GM19397 (cell line): Measurements from ENCODE around the gene NLN.
"Not testable (repeated sequence)": the region's sequence is repeated elsewhere in the genome, so short reads cannot be mapped to it uniquely, and the experiment has no call there.

Experiments used
- ATAC-seq: cut with Tn5 transposase; IDR thresholded peaks from one replicate; pipeline ENCODE4 v1.9.1; 2021; ENCODE audit warnings: mild to moderate bottlenecking, moderate library complexity; ENCODE audit not compliant: unreplicated experiment

Gene NLN

DNA sequence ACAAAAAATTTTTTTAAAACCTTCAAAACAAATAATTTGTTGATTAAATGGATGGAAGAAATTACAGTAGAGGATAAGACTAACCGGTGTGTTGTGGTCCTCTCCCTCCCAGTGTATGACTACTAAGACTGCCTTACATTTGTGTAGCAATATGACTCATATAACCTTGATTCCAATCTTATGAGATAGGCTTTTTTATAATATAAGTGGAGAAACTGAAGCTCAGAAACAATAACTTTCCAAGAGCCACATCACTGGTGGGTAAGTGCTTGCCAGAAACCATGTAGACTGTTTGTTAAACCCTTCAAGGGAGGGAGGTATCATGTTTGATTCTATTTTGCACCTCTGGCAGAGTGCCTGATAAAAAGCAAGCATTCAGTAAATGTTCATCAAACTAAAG is 47.5 kb downstream of the NLN start:
- no peak for ATAC-seq

DNA sequence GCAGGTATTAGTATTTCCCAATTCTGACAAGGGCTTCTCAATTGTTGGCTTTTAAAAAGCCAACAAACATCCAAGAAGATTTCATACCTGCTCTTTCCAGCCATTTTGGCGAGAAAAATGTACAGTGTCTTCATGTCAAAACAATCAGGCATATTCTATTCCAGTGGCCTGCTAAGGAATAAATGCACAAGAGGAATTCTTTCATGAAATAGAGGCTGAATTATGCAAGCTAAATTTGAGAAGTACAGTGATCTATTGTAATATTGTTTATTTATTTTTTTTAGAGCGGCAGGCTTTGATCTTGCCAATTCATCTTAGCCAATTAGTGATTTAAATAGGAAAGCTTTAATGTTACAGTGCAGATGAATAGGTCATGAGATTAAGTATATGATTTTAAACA is 49.3 kb downstream of the NLN start:
- no peak for ATAC-seq

DNA sequence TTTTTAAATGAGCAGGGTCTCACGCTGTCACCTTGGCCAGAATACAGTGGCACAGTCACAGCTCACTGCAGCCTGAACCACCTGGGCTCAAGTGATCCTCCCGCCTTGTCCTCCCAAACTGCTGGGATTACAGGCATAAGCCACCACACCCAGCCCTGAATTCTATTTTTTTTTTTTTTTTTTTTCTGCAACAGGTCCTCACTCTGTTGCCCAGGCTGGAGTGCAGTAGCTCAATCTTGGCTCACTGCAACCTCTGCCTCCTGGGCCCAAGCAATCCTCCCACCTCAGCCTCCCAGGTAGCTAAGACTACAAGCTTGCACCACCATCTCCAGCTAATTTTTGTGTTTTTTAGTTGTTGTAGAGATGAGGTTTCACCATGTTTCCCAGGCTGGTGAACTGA is 51.0 kb downstream of the NLN start:
- ATAC-seq: not testable (repeated sequence)

DNA sequence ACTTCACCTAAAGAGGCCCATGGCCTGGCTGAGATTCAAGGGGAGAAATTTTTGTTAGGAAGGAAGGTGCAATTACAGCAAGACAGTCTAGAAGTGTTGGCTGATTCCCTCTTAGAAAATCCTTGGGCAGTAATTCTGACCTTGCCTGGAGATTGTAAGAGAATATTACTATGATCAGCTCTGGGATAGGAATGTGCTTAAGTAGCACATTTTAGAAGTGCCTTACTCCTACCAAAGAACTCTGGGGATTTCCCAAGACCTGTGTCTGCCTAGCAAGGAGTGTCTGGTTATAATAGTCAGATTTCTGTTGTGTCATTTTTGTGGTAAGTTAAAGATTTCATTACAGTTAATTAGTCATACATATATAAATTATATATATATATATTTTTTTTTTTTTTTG is 52.3 kb downstream of the NLN start:
- no peak for ATAC-seq

DNA sequence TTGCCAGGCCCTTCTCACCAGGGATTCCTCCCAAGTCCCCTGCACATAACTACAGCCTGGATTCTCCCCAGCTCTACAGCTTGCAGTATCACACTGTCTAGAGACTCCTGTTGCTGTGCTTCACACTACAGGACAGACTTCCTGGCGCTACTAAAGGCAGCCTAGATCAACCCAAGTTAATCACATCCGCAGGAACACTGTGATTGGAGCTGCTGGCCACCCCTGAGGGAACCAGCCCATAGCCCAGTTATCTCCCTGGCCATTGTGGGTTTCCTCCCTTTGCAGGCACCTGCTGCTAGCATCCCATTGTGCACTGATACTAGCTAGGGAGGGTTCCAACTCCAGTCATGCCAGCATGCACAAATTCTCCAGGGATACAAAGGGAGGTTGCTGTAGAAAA is 53.5 kb downstream of the NLN start:
- no peak for ATAC-seq

DNA sequence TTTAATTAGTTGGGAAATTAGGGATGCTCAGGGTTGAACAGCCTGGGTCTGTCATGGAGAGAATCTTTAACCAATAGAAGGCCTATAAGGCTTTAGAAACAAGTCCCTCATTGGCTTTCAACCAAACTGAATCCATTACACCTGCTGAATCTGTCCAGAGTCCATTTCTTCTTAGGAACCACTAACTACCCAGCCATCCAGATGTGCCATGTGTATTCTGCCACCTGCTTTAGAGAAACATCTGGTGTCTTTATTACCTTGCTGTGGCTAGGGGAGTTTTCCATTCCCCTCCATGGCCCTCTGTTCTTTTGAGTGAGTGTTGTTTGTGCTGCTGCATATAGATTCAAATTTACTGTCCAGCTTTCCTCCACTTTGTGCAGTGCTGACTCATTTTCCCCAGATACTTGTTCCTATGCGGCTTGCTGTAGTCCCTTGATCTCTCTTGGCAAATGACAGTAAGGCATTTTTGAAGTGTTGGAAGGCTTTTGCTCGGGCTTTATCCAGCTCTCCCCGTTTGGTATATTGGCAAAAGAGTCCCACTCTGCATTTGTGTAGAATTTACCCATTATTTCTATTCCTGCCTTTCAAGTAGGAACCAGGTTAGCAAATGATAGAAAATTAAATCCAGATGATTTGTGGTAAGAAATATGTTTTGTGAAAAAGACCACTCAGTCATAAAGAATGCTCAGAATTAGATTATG is 54.6 kb downstream of the NLN start:
- ATAC-seq: no peak

DNA sequence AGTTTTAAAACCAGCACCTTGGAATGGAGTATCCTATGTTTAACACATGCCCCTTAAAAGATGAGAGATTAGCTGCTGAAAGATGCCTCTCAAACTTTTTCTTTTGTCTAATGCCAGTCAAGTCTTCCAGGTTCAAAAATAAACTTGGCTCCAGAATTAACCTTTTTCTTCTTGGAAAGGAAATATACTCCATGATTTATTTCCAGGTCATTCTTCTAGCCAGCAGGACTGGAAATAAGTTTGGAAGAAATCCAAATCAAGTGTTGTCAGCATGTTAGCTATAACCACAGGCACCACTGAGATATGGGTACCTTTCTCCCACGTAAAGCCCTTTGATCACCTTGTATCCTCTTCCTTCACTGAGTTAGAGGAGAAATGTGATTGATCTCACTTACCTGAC is 56.1 kb downstream of the NLN start:
- no peak for ATAC-seq

DNA sequence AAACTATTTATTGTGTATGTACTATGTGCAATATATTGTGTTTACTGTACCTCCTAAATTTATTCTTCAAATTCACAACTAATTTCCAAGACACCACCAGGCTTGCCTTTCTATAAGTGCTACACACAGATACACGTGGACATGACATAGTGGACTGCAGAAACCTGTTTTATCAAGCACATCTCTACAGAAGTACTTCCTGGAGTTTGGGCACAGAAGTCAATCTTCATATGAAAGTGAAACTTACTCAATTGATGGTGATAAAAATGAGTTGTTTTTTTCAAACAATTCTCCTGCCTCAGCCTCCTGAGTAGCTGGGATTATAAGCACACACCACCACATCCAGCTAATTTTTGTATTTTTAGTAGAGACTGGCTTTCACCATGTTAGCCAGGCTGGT is 57.6 kb downstream of the NLN start:
- no peak for ATAC-seq

DNA sequence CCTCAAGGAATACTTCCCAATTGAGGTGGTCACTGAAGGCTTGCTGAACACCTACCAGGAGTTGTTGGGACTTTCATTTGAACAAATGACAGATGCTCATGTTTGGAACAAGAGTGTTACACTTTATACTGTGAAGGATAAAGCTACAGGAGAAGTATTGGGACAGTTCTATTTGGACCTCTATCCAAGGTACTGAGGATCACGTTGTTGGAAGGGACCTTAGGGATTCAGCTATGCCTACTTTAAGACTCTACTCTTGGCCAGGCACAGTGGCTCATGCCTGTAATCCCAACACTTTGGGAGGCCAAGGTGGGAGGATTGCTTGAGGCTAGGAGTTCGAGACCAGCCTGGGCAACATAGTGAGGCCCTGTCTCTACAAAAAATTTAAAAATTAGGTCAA is 66.3 kb downstream of the NLN start:
- ATAC-seq: not testable (repeated sequence)

DNA sequence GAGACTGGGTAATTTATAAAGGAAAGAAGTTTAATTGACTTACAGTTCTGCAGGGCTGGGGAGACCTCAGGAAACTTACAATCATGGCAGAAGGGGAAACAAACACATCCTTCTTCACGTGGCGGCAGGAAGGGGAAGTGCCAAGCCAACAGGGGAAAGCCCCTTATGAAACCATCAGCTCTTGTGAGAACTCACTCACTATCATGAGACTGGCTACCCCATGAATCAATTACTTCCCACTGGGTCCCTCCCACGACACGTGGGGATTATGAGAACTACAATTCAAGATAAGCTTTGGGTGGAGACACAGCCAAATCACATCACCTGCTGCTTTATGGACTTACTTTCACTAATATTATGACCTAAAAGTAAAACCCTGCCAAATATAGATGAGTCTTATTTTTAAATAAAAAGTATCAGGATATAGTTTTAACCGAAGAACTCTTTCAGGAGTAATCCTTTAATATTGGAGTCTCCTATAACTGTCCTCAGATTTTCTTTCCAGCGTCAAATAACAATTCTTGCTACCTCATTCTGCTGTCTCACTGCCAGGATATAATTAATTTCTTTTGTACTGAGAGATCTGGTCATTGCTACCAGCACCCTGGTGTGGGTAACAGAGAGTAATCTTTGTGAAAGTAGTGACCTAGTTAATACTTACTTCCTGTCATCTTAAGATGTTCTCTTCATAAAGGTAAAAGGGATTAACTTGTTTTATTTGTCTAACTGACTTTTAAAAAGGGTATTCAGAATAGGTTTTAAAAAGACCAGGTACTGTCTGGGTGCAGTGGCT is 68.6 kb downstream of the NLN start:
- no peak for ATAC-seq

DNA sequence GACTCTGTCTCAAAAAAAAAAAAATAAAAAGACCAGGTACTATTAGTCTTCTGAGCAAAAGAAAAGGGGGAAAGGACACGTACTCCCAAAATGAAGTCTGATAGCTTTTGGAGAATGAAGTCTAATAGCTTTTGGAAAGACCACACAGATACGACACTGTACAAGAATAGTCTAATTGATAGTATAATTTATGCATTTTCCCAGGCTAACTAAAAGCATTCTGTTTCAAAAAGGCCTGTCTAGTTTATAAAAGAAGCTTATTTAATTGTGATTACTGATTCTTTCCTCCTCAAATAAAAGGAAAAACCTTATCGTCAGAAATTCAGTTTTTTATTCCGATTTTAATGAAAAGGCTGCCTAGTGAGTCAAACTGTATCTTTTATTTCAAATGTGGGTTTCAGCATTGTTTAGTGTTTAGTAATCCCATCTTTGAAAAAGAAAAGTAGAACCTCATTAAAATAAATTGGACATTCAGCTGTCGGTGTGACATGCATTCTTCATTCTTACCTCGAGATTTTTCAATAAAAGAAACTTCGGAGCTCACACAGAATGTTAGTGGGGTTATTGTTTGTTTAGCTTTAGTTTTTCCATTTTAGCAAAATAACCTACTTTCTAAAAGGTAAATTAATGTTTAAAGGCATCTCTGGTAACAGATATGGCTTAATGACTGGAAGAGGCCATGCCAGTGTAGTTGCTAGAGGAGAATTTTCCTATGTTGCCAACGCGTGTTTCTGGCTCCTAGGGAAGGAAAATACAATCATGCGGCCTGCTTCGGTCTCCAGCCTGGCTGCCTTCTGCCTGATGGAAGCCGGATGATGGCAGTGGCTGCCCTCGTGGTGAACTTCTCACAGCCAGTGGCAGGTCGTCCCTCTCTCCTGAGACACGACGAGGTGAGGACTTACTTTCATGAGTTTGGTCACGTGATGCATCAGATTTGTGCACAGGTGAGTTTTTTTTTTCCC is 70.0 kb downstream of the NLN start:
- no peak for ATAC-seq

DNA sequence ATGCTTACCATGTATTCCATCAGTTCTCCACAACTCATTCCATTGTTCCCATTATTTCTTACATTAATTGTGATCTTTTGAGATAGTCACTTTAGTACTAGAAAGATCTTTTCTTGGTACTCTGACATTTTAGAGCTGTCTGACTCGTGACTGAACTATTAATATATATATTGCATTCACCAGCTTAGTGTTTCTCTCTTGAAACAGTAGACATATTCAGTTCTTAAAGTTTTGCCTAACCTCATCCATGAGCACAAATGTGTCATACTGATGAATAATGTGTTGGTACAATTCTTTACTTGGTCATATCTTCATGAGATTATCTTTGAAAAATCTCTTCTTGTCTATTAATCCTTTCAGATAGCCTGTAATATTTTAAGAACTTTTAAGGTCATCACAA is 74.3 kb downstream of the NLN start:
- ATAC-seq: no peak

DNA sequence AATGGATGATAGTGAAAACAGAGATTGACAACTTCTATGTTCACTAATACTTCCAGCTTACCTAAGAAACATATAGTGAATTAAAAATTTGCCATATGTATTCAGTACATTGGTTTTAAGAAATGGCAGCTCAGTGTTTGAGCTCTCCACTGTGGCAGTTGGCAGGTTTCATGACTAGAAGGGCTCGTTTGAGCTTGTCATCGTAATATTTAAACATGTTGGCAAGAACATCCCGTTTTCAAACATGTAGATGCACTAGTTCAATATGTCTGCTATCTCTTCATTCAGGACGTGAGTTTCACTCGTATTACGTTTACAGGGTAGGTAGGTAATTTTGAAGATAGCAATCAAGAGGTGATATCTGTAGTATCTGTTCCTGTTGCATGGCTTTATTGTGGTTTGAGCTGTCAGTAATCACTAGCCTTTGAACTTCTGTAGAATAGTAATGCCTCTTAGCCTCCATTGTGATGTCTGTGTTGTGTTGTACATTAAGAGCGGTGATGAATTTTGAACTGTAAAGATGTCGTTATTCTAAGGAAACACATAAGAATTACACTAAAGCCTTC is 74.8 kb downstream of the NLN start:
- ATAC-seq: no peak

DNA sequence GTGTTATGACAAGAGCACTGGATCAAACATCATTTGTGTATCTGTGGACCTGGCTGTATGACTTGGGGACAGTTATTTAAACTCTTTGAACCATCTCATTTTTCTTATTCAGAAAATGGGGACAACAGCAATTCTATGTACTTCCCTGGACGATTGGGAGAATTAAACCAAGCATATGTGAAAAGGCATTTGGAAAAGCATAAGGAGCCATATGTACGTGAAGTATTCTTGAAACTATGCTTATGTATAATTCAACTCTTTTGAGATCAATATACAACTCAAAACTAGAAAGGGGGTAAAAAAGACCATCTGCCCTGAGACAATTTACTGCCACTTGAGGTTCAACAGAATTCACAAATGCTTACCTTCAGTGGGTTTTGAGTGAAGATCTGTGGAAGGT is 75.5 kb downstream of the NLN start:
- no peak for ATAC-seq

DNA sequence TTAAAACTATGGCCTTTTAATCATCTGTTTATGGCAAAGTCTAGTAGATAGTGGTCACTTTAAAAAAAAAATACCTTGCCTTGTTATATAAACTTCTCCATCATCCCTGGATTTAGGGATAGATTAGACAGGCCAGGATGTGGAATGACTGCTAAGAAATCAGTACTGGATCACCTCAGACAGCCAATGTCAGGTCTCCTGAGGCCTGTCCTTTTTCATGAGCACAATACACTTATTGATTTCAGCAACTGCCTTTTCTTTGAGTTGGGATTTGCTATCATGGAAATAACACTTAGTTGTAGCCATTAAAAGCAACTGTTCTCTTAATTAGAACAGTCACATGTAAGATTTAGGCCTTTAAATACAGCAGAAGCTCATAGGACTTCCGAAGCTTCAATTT is 77.9 kb downstream of the NLN start:
- no peak for ATAC-seq

DNA sequence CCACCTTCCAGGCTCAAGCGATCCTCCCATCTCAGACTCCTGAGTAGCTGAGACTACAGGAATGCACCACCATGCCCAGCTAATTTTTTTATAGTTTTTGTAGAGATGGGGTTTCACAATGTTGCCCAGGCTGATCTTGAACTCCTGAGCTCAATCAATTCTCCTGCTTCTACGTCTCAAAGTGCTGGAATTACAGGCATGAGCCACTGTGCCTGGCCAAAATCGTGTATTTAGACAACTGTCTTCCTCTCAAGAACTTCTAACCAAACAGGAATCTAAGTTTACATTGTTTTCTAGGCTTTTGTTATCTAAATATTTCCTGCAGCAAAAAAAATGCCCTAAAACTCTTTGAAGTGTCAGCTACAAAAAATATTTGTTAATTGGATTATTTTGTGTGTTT is 78.8 kb downstream of the NLN start:
- no peak for ATAC-seq

DNA sequence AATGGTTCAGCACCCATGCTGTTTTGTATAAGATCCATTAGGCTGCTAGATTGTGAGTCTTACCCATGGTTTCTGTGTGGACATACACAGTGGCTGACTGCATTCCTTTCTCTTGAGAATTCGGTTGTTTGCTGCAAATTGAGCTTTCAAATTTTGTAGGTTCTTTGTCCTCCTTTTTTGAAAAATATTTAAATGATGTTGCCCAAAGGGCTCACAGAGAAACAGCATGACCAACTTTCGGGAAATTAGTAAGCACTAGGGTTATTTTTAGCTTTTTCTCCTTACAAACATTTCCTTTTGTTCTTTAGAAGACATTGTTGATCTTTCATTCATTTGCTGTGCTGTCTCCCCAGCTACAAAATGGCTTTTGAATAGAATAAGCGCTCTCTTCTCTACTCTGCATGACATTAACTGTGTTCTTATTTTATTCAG is 79.4 kb downstream of the NLN start:
- ATAC-seq: no peak

DNA sequence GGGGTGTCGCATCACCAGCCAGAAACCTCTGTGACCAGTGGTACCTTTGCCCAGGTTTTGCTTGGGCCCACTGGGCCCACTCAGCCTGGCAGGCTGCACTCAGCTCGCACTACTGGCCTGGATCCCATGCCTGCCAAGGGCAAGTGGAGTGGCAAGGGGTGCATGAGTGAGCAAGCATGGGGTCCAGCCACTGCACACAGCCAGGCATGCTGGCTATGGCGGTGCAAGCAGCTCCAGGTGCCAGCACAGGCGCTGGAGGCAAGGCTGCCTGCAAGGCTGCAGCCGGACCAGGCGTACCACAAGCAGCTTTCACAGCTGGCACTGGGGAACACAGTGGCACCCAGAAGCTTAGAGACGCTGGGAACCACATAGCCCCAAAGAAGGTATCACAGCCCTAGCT is 80.1 kb downstream of the NLN start:
- ATAC-seq: no peak

DNA sequence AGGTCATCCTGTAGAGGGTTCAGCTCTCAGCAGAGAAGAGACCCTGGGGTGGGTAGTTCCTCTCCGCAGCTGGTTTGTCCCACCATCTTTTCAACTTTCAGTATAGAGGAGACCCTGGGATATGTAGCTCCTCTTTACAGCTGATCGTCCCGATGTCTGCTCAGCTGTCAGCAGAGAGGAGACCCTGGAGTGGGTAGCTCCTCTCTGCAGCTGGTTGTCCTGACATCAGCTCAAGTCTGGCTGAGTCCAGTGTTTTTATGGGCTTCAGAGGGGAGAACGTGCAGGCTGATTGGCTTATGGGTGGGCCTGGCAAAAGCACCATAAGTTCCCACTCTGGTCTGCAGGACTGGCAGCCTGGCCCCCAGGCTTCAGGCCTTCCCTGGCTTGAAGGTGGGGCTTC is 80.8 kb downstream of the NLN start:
- no peak for ATAC-seq

DNA sequence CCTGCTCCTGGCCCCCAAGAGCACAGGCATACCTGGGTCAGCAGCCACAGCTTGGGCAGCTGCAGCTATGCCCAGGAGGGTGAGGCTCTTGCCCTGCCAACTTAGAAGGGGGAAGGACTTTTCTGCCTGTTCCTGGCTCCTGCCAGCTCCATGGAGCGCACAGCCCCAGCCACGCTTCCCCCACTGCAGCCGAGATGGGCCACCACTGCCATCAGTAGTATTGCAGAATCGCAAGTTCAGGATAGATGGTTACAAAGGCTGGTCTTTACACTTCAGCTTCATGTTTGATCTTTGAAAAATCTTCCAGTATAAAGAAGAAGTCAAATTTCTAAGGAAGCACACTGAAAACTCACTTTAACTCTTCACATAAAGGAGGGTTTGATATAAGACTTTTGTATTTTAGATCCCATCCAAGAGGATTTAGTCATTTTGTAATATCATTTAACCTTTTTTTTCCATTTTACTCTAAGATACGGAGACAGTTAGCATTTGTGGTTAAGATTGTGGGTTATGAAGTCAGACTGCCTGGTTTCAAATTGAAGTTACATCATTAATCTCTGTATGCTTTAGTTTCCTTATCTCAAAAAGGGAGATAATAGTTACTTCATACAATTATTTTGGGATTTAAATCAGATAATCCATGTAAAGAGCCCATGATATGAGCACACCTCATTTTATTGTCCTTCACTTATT is 81.8 kb downstream of the NLN start:
- no peak for ATAC-seq

DNA sequence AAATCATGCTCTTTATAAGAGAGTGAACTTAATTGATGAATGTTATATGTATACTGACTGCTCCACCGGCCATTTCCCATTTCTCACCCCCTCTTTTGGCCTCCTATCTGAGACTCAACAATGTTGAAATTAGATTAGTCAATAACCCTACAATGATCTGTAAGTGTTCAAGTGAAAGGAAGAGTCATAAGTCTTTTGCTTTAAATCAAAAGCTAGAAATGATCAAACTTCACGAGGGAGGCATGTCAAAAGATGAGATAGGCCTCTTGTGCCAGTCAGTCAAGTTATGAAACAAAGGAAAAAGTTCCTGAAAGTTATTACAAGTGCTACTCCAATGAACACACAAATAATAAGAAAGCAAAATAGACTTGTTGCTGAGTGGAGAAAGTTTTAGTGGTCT is 83.1 kb downstream of the NLN start:
- ATAC-seq: no peak
